ENCODE results near the gene CARD10.
"Not testable (repeated sequence)": the region's sequence is repeated elsewhere in the genome, so short reads cannot be mapped to it uniquely, and the experiment has no call there.

The CARD10 gene

DNA sequence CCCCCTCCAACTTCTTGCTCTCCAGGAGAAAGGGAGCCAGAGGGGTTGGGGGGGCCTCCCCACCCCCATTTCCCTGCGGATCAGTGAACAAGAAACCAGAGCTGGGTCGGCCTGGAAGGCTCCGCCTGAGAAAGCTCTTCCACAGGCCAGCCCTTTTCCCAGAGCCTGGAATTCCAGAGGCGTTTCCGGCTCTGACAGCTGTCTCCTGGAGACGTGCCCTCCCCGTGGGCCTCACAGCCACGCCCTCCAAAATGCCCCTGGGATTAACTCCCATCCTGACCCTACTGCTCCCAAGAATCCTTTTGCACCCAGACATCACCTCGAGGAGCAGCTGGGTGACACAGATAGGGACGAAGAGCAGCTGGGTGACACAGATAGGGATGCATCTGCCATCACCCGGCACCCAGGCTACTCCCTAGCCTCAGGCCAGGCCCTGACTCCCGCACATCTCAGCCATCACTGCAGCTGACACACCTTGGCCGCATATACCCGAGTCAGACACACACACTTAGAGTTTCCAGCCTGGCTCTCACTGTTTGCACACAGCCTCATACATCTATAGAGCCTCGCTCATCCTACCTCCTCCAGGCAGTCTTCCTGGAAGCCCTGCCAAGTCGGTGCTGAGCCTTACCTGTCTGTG lies 33.4 kb upstream of the CARD10 start:
- DNase-seq, result peak; percentile 74

DNA sequence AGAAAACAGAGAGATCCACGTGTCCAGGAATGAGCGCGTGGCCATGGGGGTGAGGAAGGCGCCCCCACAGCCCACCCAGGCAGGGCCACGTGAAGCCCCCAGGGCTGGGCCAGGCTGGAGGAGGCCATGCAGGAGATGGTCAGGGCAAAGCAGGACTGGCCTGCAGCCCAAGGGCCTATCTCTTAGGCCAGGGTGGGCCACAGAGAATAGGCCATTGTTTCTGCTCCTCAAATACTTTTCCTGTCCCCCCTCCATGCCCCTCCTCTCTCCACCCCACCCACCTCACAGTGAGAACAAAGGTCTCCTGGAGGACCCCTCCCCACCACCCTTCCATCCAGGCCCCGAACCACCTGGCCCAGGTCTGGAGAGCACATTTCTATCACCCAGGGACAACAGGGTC lies 32.8 kb upstream of the CARD10 start:
- DNase-seq, result no peak

DNA sequence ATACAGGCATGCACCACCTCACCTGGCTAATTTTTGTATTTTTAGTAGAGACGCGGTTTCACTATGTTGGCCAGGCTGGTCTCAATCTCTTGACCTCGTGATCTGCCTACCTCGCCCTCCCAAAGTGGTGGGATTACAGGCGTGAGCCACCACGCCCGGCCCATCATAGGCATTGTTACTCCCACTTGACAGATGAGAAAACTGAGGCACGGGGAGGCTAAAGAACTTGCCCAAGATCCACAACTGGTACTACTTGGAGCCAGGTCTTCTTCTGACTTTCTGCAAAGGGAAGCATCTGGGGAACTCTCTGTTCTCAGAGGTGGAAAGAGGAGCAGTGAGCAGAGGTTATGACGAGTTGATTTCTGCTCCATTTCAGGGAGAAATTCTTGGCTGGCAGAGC lies 31.7 kb upstream of the CARD10 start:
- not testable (repeated sequence) for DNase-seq

DNA sequence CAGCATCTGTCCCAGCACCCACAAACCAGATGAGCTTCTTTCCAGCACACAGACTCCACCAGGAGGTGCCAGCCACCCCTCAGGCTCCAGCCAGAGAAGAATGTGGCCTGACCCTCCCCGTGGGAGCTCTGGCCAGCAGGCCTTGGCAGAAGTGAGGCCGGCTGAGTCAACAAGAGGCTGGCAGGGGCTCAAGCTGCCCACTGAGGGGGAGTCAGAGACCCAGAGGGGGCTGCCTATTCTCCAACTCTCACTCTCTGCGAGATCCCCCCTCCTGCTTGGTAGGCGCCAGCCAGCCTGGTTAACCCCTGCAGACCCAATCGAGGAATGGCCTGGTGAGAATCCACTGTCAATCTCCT lies 30.5 kb upstream of the CARD10 start:
- DNase-seq, result no peak

DNA sequence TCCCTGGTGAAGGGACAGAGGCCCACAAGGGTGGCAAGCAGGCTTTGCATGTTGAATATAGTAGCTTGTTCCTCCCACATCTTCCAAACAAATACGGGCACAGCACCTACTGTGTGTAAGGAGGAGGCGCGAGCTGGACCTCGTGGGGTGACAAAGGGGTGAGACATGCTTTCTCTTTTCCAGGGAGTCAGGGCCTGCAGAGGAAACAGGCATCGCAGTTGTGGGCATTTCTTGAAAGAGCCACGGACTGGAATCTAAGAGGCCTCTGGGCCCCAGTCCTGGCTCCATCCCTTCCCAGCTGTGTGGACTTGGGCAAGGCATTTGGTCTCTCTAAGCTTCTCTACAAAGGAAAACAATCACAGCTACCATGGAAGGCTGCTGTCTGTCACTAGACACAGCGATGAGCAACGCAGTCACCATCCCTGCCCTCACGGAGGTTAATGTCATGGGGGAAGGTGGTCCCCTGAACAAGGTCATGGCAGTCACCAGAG lies 28.1 kb upstream of the CARD10 start:
- DNase-seq, result no peak

DNA sequence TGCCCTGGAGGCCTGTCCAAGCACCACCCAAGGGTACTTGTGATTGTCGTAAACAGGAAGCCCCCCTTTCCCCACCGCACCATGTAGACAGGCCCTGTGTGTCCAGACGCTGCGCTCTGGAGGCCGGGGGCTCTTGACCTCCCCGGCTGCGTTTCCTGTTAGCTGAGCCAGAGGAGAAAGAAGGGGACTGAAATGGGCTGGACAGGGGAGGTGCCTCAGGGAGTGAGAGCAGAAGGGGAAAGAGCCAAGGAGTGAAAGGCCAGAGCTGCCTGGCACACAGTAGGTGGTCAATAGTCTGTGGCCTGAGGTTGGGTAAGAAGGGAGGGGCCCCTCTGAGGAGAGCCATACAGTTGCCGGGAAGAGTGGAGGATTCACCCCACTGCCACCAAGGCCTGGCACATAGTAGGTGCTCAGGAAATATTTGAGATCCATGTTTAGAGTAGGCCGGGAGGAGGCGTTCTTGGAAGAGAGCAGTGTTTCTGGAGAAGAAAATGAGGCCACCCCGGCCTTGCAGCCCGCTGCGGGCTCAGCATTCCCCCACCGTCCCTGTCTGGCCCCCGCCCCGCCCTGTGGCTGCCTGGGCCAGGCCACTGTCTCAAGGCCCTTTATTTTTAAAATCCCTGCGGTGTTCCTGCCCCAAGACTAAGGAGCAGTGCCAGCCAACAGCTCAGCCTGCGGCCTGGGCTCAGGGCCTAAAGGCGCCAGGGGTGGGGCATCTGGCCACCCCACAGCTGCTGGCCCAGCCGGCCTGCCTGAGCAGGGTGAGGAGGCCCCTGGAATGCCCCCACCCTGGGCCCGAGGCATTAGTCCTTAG lies 27.4 kb upstream of the CARD10 start:
- DNase-seq, result no peak

DNA sequence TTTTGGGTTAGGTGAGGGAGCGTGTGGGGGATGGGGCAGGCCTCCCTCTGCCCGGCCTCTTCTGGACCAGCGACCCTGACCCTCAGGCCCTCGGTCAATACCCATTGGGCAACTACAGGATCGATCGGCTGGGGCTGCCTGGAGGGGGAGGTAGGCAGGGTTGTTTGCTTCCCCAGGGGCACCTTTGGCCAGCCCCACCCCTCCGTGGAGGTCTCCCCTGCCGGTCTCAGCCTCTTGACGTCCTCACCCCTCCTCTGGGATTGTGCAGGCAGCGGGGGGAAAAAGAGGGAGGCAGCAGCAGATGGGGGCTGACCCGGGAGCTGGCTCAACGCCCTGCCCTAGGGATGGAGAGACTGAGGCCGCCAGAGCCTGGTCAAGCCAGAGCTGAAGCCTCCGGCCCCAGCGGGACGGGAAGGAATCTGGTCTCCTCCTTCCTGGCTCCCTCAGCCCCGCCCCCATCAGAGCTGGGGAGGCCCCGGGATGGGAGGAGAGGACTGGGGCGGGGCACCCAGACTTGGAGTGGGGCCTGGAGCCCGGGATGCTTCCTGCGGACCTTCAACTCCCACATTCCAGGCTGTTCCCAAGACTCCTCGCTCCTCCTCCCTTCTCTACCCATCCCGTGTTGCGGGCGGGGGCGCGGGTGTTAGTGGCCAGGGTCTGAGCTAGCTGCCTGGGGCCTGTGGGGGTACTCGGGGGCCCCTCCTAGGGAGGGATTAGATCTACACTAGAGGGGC lies 26.7 kb upstream of the CARD10 start:
- peak; percentile 95 for DNase-seq

DNA sequence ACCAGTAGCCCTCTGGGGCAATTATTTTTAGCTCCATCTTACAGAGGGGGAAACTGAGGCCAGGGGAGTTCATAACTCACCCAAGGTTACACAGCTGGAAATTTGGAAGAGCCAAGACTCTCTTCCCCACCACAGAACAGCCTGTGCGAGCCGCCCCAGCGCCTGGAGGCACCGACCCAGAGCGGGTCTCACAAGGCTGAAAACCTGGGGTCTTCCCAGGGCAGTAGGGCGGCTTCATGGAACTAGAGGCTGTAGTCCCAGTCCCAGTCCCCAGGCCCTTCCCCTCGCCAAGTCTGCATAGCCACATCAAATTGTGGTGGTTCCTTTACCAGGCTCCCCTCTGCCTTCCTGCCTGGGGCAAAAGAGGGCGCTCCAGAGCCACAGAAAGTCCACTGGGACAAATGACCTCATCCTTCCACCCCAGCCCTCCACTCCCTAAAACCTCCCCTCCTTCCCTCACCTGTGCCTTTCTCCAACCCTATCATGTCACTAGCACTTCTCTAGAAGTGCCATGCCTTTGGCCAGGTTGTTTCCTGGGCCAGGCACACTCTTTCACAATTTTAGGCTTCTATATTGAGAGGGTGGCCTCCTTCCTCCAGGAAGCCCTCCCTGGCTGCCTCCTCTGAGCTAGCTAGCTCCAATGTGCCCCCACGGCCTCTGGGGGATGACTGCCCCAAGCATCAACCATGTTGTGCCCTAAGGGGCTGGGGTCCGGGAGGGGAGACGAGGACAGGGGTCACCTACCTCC lies 25.9 kb upstream of the CARD10 start:
- DNase-seq, result peak; percentile 56

DNA sequence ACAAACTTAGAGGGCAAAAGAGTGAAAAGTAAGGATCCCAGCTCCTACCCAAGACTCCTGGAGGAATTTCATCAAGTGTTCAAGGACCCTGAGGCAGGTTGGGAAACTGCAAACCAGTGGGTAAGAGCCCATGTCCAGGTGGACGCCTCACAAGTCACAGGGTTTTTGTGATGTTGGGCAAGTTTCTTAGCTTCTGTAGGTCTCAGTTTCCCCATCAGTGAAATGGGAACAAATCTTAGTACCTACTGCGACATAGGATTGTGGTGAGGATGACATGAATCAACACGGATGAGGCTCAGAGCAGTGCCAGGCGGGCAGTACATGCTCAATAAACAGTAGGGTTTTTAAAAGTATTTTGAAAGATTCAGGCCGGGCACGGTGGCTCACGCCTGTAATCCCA lies 23.7 kb upstream of the CARD10 start:
- no peak for DNase-seq

DNA sequence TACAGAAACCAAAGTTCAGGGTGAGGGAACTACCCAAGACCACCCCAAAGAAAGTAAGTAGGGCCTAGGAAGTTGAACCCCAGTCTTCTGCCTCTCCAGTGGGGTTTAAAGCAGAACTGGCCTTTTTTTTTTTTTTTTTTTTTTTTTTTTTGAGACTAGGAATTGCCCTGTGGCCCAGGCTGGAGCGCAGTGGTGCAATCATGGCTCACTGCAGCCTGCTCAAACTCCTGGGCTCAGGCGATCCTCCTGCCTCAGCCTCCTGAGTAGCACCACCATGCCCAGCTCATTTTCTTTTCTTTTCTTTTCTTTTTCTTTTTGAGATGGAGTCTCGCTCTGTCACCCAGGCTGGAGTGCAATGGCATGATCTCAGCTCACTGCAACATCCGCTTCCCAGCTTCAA lies 23.2 kb upstream of the CARD10 start:
- not testable (repeated sequence) for DNase-seq

DNA sequence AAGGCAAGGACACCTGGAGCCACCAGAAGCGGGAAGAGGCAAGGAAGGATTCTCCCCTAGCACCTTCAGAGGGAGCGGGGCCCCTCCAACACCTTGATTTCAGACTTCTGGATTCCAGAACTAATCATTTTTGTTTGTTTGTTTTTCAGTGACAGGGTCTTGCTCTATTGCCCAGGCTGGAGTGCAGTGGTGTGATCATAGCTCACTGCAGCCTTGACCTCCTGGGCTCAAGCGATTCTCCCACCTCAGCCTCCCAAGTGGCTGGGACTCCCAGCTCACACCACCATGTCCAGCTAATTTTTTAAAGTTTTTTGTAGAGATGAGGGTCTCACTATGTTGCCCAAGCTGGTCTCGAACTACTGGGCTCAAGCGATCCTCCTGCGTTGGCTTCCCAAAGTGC lies 20.6 kb upstream of the CARD10 start:
- DNase-seq, result not testable (repeated sequence)

DNA sequence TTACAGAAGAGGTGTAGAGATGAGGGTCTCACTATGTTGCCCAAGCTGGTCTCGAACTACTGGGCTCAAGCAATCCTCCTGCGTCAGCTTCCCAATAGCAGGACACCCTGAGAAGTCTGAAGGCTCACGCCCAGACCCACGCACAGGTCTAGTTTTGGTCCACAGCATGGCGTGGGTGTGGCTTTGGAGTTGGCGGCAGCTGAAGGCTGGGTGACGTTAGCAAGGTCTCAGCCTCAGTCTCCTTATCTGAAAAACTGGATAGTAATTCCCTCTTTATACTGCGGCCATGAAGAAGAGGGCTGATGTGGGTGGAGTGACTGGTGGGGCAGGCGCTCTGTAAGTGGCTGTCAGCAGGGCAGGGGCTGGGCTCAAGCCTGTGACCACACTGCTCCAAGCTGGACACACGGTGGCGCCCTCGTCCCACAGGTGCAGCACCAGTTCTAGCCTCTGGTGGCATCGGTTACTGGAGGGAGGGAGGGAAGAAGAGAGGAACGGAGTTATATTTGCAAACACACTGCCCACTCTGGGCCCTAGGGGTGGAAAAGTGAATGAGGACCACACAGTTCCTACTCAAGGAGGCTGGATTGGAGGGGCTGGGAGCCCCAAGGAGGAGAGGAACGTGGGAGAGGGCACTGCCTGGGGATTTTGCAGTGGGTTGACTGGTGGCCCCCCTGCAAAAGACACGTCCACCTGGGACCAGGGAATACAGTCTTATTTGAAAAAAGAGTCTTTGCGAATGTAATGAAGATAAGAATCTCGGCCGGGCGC lies 19.6 kb upstream of the CARD10 start:
- DNase-seq, result peak; percentile 89

DNA sequence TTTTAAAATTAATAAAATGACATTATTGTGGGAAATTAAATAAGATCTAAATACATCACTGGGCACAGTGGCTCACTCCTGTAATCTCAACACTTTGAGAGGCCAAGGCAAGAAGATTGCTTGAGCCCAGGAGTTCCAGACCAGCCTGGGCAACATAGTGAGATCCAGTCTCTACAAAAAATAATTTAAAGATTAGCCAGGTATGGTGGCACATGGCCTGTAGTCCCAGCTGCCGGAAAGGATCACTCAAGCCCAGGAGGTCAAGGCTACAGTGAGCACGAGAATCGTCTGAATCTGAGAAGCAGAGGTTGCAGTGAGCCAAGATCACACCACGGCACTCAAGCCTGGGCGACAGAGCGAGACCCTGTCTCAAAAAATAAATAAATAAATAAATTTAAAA lies 15.9 kb upstream of the CARD10 start:
- DNase-seq, result no peak

DNA sequence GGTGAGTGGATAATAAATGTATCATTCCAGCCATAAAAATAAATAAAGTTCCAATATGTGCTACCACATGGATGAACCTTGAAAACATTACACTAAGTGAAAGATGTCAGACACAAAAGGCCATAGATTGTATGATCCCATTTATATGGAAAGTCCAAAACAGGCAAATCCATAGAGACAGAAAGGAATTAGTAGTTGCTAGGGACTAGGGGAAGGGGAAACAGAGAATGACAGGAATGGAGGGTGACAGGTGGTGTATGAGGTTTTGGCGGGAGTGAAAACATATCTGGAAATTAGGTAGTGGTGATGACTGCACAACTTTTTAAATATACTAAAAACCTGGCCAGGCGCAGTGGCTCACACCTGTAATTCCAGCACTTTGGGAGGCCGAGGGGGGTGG lies 15.2 kb upstream of the CARD10 start:
- no peak for DNase-seq

DNA sequence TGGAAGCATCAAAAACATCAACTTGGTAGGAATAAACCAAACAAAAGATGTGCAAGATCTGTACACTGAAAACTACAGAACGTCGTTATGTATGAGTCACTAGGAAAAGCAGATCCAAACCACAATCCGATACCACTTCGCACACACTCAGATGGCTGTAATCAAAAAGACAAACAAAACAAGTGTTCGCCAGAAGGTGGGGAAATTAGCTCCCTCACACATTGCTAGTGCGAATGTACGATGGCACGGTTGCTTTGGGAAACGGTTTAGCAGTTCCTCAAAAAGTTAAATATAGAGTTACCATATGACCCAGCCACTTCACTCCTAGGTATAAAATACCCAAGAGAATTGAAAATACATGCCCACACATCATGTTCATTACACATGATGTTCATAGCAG lies 14.8 kb upstream of the CARD10 start:
- DNase-seq, result peak; percentile 81

DNA sequence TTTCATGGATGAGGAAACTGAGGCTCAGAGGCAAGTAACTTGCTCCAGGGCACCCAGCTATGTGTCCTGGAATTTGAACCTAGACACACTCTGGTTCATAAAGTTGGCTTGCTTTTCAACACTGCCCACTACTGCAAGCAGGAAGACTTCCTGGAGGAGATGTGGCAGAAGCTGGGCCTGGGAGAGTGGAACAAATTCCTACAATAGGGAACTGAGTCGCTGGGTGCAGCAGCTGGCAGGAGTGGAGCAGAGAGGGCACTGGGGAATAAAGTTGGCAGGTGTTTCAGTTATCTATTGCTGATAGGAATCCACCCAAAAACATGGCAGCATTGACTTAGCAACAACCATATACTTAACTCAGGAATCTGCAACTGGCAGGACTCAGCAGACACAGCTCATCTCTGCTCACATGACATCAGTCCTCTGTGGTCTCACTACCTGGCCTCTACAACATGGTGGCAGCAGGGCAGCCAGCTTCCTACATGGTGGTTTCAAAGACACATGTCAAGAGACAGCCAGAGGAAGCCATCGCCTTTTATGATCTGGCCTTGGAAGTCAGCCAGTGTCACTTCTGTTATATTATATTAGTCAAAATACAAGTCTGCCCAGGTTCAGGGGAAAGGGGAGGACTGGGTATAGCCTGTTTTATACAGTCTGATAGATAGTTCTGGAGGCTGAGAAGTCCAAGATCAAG lies 10.6 kb upstream of the CARD10 start:
- DNase-seq, result no peak

DNA sequence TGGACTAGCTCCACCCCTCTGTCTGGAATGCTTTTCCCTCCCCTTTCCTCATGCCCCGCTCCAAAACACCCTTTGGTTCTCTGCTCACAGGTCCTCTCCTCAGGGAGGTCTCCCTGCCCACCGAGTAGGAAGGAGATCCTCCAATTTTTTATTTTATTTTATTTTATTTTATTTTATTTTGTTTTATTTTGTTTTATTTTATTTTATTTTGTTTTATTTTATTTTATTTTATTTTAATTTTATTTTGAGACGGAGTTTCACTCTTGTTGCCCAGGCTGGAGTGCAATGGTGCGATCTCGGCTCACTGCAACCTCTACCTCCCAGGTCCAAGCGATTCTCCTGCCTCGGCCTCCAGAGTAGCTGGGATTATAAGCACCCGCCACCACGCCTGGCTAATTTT lies 8.7 kb upstream of the CARD10 start:
- DNase-seq, result not testable (repeated sequence)

DNA sequence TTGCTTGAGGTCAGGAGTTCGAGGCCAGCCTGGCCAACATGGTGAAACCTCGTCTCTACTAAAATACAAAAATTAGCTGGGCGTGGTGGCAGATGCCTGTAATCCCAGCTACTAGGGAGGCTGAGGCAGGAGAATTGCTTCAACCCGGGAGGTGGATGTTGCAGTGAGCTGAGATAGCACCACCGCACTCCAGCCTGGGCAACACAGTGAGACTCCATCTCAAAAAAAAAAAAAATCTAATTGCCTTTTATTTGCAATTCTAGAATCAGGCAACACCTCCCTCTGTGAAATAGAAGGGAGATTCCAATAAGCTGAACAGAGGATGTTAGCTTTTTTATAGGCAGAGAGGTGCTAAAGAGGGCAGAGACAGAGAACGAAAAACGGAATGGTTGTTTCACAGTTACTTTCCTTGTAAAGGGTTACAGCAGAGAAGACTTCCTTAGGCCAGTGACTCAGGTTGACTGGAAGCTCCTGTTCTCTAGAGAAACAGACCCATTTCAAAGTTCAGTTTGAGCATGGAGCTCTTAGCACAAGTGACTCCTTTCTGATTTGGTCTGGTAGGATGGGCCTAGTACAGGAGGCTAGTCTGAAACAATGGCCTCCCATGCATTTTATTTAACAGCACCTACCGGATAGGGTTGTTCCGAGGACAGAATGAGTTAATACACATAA lies 8.0 kb upstream of the CARD10 start:
- DNase-seq, result not testable (repeated sequence)

DNA sequence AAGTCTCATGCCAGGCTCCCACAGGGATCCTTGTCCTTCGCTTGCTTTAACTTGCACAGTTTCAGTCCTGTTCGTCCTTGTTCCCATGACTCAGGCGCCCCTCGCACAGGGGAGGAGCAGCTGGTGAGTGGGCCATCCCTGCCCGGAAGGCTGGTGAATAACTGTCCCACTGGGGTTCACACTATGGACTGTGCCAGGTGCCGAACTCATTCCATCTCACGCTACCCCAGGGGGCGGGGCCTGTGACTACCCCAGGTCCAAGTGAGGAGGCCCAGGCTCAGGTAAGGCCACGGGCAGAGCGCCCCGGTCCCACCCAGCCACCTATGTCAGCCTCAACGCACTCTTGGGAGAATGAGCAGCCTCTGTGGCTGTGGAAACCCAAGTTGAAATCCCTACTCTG lies 7.2 kb upstream of the CARD10 start:
- peak; percentile 72 for DNase-seq

DNA sequence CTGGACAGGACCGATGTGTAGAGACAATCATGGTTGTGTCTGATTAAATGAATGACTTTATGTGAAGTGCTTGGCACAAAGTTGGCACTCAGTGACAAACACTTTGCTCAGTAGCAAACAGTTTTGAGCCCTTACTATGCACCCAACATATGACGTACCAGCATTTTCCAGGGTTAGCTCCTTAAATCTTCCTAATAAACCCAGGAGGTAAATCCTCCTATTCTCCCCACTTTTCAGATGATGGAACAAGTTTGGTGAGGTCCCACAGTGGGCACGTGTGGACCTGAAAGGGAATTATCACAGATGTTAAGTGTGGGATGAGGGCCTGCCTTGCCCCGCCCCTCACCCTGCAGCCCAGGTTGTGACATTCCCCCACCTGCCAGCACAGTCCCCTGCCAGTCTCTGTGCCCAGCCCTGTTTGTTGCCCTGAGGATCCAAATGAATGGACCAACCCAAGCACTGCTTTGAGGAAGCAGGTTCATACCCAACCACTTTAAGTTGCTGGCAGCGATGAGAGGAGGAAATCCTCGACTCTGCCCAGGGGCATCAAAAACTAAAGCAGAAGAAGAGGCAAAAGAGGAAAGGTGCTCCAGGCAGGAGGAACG lies 6.6 kb upstream of the CARD10 start:
- no peak for DNase-seq

Measured in fibroblast of skin of right quadriceps (primary cell).